ENCODE measurements around the gene THAP10. TPM values are rescaled to one million over a fixed set of nuclear protein-coding genes. Genes with fewer than 3 reads are reported as not detected.

Gene THAP10
- total and polyA plus RNA-seq, 5 experiments from 2014 or later = not detected

- ATAC-seq (no peak), DNase-seq (no peak)
- Mint-ChIP-seq H3K27ac (no peak overlapping the region), H3K9me3 (no peaks in the 10 kb centered on the region), H3K36me3 (peaks cover 0 to 2% (median 0%) of the 10 kb centered on the region in 3 donors), H3K4me1 (peaks cover 0 to 1% (median 0%) of the 10 kb centered on the region in 4 donors), H3K4me3 (no peak overlapping the region), H3K27me3 (peaks cover 0 to 10% (median 4%) of the 10 kb centered on the region in 5 donors)
- POLR2A ChIA-PET = no interaction called here
These were observed 56.8 kb downstream of the THAP10 start for GRCh38 chr15:70835415-70835814.

- POLR2A ChIA-PET = no interaction called here
- no peak for DNase-seq
- no peak overlapping the region for H3K4me3 Mint-ChIP-seq
- peaks cover 0 to 10% (median 4%) of the 10 kb centered on the region in 5 donors for H3K27me3 Mint-ChIP-seq
- peaks cover 0 to 2% (median 0%) of the 10 kb centered on the region in 3 donors for H3K36me3 Mint-ChIP-seq
- no peak for ATAC-seq
- H3K4me1 Mint-ChIP-seq = peaks cover 0 to 1% (median 0%) of the 10 kb centered on the region in 4 donors
- no peaks in the 10 kb centered on the region for H3K9me3 Mint-ChIP-seq
- no peak overlapping the region for H3K27ac Mint-ChIP-seq
These were observed 57.2 kb downstream of the THAP10 start for GRCh38 chr15:70834999-70835398.

GRCh38 chr15:70833861-70834765 lies 58.1 kb downstream of the THAP10 start:
- no peak for ATAC-seq
- Mint-ChIP-seq H3K27ac (no peak overlapping the region), H3K9me3 (no peaks in the 10 kb centered on the region), H3K4me3 (no peak overlapping the region), H3K4me1 (peaks cover 0 to 1% (median 0%) of the 10 kb centered on the region in 4 donors), H3K36me3 (peaks cover 0 to 2% (median 0%) of the 10 kb centered on the region in 3 donors), H3K27me3 (peaks cover 0 to 10% (median 6%) of the 10 kb centered on the region in 5 donors)
- POLR2A ChIA-PET = no interaction called here
- DNase-seq = no peak

GRCh38 chr15:70833422-70833821 lies 58.8 kb downstream of the THAP10 start:
- no peak for ATAC-seq
- Mint-ChIP-seq H3K4me1 (peaks cover 0 to 1% (median 0%) of the 10 kb centered on the region in 4 donors), H3K27ac (no peak overlapping the region), H3K36me3 (peaks cover 0 to 2% (median 0%) of the 10 kb centered on the region in 3 donors), H3K27me3 (peaks cover 0 to 10% (median 6%) of the 10 kb centered on the region in 5 donors), H3K9me3 (no peaks in the 10 kb centered on the region), H3K4me3 (no peak overlapping the region)
- no peak for DNase-seq
- POLR2A ChIA-PET = no interaction called here

GRCh38 chr15:70832176-70832575 lies 60.1 kb downstream of the THAP10 start:
- no peak overlapping the region for H3K4me3 Mint-ChIP-seq
- peak overlapping the region in 1 of 10 donors; percentile 40 for H3K27ac Mint-ChIP-seq
- DNase-seq (no peak), ATAC-seq (no peak)
- H3K4me1 Mint-ChIP-seq = peaks cover 0 to 1% (median 0%) of the 10 kb centered on the region in 4 donors
- peaks cover 0 to 10% (median 6%) of the 10 kb centered on the region in 5 donors for H3K27me3 Mint-ChIP-seq
- POLR2A ChIA-PET = no interaction called here
- H3K9me3 Mint-ChIP-seq = no peaks in the 10 kb centered on the region
- H3K36me3 Mint-ChIP-seq = peaks cover 0 to 2% (median 0%) of the 10 kb centered on the region in 3 donors

Other genes with a start within 250 kb of the THAP10 start
- gene UACA, start 128.9 kb downstream of the THAP10 start, total RNA-seq = under 1 TPM in 1 of 2 experiments, not detected in 1; 0.13 TPM
- gene UACA, start 128.9 kb downstream of the THAP10 start, polyA plus RNA-seq = under 1 TPM in 2 of 3 donors, not detected in 1; 0.10 to 0.42 TPM
- under 1 TPM in 1 of 2 experiments, not detected in 1; 0.36 TPM for gene LARP6, start 38.3 kb downstream of the THAP10 start, total RNA-seq
- gene LARP6, start 38.3 kb downstream of the THAP10 start, polyA plus RNA-seq = under 1 TPM in 1 of 3 donors, not detected in 2; 0.03 TPM
- not detected for gene LRRC49, start 393 bp upstream of the THAP10 start, total RNA-seq
- not detected for gene LRRC49, start 393 bp upstream of the THAP10 start, polyA plus RNA-seq
- gene THSD4, start 223.0 kb upstream of the THAP10 start, total RNA-seq = not detected
- gene THSD4, start 223.0 kb upstream of the THAP10 start, polyA plus RNA-seq = not detected

Data from naive thymus-derived CD8-positive, alpha-beta T cell (primary cell).